ENCODE measurements around the gene CERS6. TPM values are rescaled to one million over a fixed set of nuclear protein-coding genes. Genes with fewer than 3 reads are reported as not detected.

Gene CERS6
- total RNA-seq, 1 experiment from 2014 or later, result 17.3 TPM

DNA sequence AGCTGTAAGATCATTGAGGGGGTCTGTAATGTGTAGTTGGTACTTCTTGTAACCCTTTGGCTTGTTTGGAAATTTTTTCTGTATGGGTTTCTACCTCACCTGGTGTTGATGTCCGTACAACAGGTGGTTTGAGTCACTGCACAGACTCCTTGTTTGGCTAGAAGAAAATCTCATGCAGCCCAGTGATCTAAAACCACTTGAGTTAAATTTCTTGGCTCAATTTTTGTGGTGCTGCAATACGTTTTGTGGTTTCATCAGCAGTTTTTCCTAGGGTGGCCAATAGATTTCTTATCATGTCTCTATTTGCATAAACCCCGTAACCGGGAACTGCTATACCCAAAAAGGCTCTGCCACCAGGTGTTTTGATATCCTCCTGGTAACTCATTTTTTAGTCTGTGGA lies 43.4 kb downstream of the CERS6 start (continued):
- no peak for TF ChIP-seq USF2 (CRISPR knock-in tag; IDR thresholded peaks at IDR 0.05)
- TF ChIP-seq TCF7 (CRISPR knock-in tag; IDR thresholded peaks at IDR 0.05; ENCODE audit: low read depth), result no peak
- no peak for TF ChIP-seq IRF2 (CRISPR knock-in tag; IDR thresholded peaks at IDR 0.05; ENCODE audit: borderline replicate concordance, low read depth)
- no peak for TF ChIP-seq CBFB (CRISPR knock-in tag; IDR thresholded peaks at IDR 0.05; ENCODE audit: low read depth)
- TF ChIP-seq ZNF423 (CRISPR knock-in tag; IDR thresholded peaks at IDR 0.05), result no peak

DNA sequence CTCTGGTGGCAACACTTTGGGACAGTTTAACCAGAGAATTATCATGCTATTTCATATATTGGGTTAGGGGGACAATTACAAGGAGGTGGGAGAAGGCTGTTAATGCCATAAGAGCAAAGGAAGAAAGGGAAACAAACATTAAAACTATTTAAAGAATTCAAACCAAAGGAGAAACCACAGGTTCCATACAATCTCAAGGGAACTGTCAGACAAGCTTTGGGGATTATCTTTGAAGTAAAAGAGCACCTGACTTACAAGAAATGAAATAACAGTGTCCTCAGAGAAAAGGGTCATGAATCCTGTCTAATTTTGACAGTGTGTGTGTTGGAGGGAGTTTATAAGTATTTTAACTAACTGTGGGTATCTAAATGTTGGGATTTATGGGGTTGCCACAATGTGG lies 44.4 kb downstream of the CERS6 start:
- Mint-ChIP-seq H3K27me3 (ENCODE audit: low read depth) (no peaks in the 10 kb centered on the region; the same call in 1 of the 2 replicates), H3K4me3 (no peak overlapping the region), H3K36me3 (peaks cover 6% of the 10 kb centered on the region), H3K4me1 (peaks cover 9% of the 10 kb centered on the region), H3K27ac (no peak overlapping the region), H3K9me3 (peaks cover 18% of the 10 kb centered on the region)
- ATAC-seq (no peak), DNase-seq (ENCODE audit: low spot score) (no peak)
- CTCF ChIA-PET, result no interaction called here
- TF ChIP-seq CREM (CRISPR knock-in tag; IDR thresholded peaks at IDR 0.05), result no peak
- no peak for TF ChIP-seq ATF6 (CRISPR knock-in tag; IDR thresholded peaks at IDR 0.05)
- no peak for TF ChIP-seq FOXK1 (CRISPR knock-in tag; IDR thresholded peaks at IDR 0.05)
- TF ChIP-seq TCF7 (CRISPR knock-in tag; IDR thresholded peaks at IDR 0.05; ENCODE audit: low read depth), result no peak
- TF ChIP-seq GABPB1 (CRISPR knock-in tag; IDR thresholded peaks at IDR 0.05), result no peak
- TF ChIP-seq, protein P1, sequence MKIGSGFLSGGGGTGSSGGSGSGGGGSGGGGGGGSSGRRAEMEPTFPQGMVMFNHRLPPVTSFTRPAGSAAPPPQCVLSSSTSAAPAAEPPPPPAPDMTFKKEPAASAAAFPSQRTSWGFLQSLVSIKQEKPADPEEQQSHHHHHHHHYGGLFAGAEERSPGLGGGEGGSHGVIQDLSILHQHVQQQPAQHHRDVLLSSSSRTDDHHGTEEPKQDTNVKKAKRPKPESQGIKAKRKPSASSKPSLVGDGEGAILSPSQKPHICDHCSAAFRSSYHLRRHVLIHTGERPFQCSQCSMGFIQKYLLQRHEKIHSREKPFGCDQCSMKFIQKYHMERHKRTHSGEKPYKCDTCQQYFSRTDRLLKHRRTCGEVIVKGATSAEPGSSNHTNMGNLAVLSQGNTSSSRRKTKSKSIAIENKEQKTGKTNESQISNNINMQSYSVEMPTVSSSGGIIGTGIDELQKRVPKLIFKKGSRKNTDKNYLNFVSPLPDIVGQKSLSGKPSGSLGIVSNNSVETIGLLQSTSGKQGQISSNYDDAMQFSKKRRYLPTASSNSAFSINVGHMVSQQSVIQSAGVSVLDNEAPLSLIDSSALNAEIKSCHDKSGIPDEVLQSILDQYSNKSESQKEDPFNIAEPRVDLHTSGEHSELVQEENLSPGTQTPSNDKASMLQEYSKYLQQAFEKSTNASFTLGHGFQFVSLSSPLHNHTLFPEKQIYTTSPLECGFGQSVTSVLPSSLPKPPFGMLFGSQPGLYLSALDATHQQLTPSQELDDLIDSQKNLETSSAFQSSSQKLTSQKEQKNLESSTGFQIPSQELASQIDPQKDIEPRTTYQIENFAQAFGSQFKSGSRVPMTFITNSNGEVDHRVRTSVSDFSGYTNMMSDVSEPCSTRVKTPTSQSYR (CRISPR knock-in tag; IDR thresholded peaks at IDR 0.05), result no peak
- TF ChIP-seq ZNF263 (CRISPR knock-in tag; IDR thresholded peaks at IDR 0.05; ENCODE audit: low read depth), result no peak
- TF ChIP-seq, protein P2, sequence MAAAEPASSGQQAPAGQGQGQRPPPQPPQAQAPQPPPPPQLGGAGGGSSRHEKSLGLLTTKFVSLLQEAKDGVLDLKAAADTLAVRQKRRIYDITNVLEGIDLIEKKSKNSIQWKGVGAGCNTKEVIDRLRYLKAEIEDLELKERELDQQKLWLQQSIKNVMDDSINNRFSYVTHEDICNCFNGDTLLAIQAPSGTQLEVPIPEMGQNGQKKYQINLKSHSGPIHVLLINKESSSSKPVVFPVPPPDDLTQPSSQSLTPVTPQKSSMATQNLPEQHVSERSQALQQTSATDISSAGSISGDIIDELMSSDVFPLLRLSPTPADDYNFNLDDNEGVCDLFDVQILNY (CRISPR knock-in tag; IDR thresholded peaks at IDR 0.05), result no peak
- no peak for TF ChIP-seq JUN (CRISPR knock-in tag; IDR thresholded peaks at IDR 0.05)
- TF ChIP-seq, protein P3, sequence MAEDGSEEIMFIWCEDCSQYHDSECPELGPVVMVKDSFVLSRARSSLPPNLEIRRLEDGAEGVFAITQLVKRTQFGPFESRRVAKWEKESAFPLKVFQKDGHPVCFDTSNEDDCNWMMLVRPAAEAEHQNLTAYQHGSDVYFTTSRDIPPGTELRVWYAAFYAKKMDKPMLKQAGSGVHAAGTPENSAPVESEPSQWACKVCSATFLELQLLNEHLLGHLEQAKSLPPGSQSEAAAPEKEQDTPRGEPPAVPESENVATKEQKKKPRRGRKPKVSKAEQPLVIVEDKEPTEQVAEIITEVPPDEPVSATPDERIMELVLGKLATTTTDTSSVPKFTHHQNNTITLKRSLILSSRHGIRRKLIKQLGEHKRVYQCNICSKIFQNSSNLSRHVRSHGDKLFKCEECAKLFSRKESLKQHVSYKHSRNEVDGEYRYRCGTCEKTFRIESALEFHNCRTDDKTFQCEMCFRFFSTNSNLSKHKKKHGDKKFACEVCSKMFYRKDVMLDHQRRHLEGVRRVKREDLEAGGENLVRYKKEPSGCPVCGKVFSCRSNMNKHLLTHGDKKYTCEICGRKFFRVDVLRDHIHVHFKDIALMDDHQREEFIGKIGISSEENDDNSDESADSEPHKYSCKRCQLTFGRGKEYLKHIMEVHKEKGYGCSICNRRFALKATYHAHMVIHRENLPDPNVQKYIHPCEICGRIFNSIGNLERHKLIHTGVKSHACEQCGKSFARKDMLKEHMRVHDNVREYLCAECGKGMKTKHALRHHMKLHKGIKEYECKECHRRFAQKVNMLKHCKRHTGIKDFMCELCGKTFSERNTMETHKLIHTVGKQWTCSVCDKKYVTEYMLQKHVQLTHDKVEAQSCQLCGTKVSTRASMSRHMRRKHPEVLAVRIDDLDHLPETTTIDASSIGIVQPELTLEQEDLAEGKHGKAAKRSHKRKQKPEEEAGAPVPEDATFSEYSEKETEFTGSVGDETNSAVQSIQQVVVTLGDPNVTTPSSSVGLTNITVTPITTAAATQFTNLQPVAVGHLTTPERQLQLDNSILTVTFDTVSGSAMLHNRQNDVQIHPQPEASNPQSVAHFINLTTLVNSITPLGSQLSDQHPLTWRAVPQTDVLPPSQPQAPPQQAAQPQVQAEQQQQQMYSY (CRISPR knock-in tag; IDR thresholded peaks at IDR 0.05), result no peak
- no peak for TF ChIP-seq ELF4 (CRISPR knock-in tag; IDR thresholded peaks at IDR 0.05; ENCODE audit: low read depth)
- no peak for TF ChIP-seq ZNF219 (CRISPR knock-in tag; IDR thresholded peaks at IDR 0.05; ENCODE audit: borderline replicate concordance)
- TF ChIP-seq SMAD4 (CRISPR knock-in tag; IDR thresholded peaks at IDR 0.05), result no peak
- TF ChIP-seq IRF2 (CRISPR knock-in tag; IDR thresholded peaks at IDR 0.05; ENCODE audit: borderline replicate concordance, low read depth), result no peak
- TF ChIP-seq ZBTB21 (CRISPR knock-in tag; IDR thresholded peaks at IDR 0.05; ENCODE audit: borderline replicate concordance), result no peak
- no peak for TF ChIP-seq NFYB (CRISPR knock-in tag; conservative IDR thresholded peaks at IDR 0.05; ENCODE audit: low read depth)
- no peak for TF ChIP-seq MYBL2 (CRISPR knock-in tag; IDR thresholded peaks at IDR 0.05)
- POLR2A ChIA-PET, result no interaction called here

Measured in WTC11 (cell line).